ENCODE data around the gene VPS37D.
A peak's percentile ranks its signal among the peaks of the same experiment; 100 is the strongest.
"Not testable (repeated sequence)": the region's sequence is repeated elsewhere in the genome, so short reads cannot be mapped to it uniquely, and the experiment has no call there.

VPS37D gene

GRCh38 chr7:73676062-73676461 lies 8.4 kb downstream of the VPS37D start:
- H2AK5ac ChIP-seq (ENCODE audit: low read length, severe bottlenecking); DNase-seq; H3K18ac ChIP-seq (ENCODE audit: low read depth in 1 of 2, low read length in 2 of 2); H2BK120ac ChIP-seq (ENCODE audit: low read depth, low read length); H2BK5ac ChIP-seq (ENCODE audit: low read depth, low read length, poor library complexity, severe bottlenecking); H3K4me1 ChIP-seq (ENCODE audit: control insufficient read depth, insufficient read depth, low read depth, low read length); H2BK15ac ChIP-seq (ENCODE audit: low read depth, poor library complexity, severe bottlenecking); H4K8ac ChIP-seq (ENCODE audit: low read length); H3K27me3 ChIP-seq (ENCODE audit: control insufficient read depth in 1 of 2, insufficient read depth in 1 of 2, low read length in 2 of 2); H3K9ac ChIP-seq (ENCODE audit: low read length); H3K9me3 ChIP-seq (ENCODE audit: control insufficient read depth, low read length); H2AFZ ChIP-seq (ENCODE audit: low read depth, low read length); H3K4me2 ChIP-seq (ENCODE audit: low read length, poor library complexity, severe bottlenecking); H3K27ac ChIP-seq (ENCODE audit: low read length, poor library complexity, severe bottlenecking); H3K14ac ChIP-seq (ENCODE audit: low read length in 2 of 2); H3K23ac ChIP-seq (ENCODE audit: low read length in 2 of 2); H3K4ac ChIP-seq (ENCODE audit: low read depth in 1 of 2, low read length in 2 of 2); H3K4me3 ChIP-seq (ENCODE audit: insufficient read depth in 1 of 2, low read depth in 1 of 2, low read length in 2 of 2); H4K91ac ChIP-seq (ENCODE audit: low read length); H2BK12ac ChIP-seq (ENCODE audit: low read length in 2 of 2): not testable (repeated sequence)
- 79% methylated on average over 9 of the region's 9 CpGs for WGBS
- H3K79me1 ChIP-seq (replicated peaks; ENCODE audit: low read length, poor library complexity, severe bottlenecking), result peaks cover 21% of the 10 kb centered on the region
- peaks cover 22 to 32% of the 10 kb centered on the region in 2 experiments for H3K36me3 ChIP-seq (ENCODE audit: control insufficient read depth in 1 of 2, insufficient read depth in 2 of 2, low read depth in 1 of 2, low read length in 2 of 2)

- no peak overlapping the region for H3K27ac ChIP-seq (ENCODE audit: low read length, poor library complexity, severe bottlenecking)
- H2BK12ac ChIP-seq (ENCODE audit: low read length in 2 of 2), result no peak overlapping the region
- H3K4me3 ChIP-seq (ENCODE audit: insufficient read depth in 1 of 2, low read depth in 1 of 2, low read length in 2 of 2), result no peak overlapping the region
- H3K4me2 ChIP-seq (ENCODE audit: low read length, poor library complexity, severe bottlenecking), result no peak overlapping the region
- H3K4ac ChIP-seq (ENCODE audit: low read depth in 1 of 2, low read length in 2 of 2), result no peak overlapping the region
- no peak overlapping the region for H2BK15ac ChIP-seq (ENCODE audit: low read depth, poor library complexity, severe bottlenecking)
- H3K36me3 ChIP-seq (ENCODE audit: control insufficient read depth in 1 of 2, insufficient read depth in 2 of 2, low read depth in 1 of 2, low read length in 2 of 2), result peaks cover 19 to 26% of the 10 kb centered on the region in 2 experiments
- H3K9me3 ChIP-seq (ENCODE audit: control insufficient read depth, low read length), result no peaks in the 10 kb centered on the region
- H3K23ac ChIP-seq (ENCODE audit: low read length in 2 of 2), result no peak overlapping the region
- H2AFZ ChIP-seq (ENCODE audit: low read depth, low read length), result no peak overlapping the region
- H3K18ac ChIP-seq (ENCODE audit: low read depth in 1 of 2, low read length in 2 of 2), result no peak overlapping the region
- 97% methylated on average over 6 of the region's 6 CpGs for WGBS
- no peak overlapping the region for H2BK5ac ChIP-seq (ENCODE audit: low read depth, low read length, poor library complexity, severe bottlenecking)
- no peak overlapping the region for H3K9ac ChIP-seq (ENCODE audit: low read length)
- no peak overlapping the region for H4K8ac ChIP-seq (ENCODE audit: low read length)
- H2BK120ac ChIP-seq (ENCODE audit: low read depth, low read length), result no peak overlapping the region
- no peak for DNase-seq
- peaks cover 34% of the 10 kb centered on the region for H3K79me1 ChIP-seq (replicated peaks; ENCODE audit: low read length, poor library complexity, severe bottlenecking)
- H4K91ac ChIP-seq (ENCODE audit: low read length), result no peak overlapping the region
- H3K14ac ChIP-seq (ENCODE audit: low read length in 2 of 2), result no peak overlapping the region
- peaks cover 19% of the 10 kb centered on the region for H3K4me1 ChIP-seq (ENCODE audit: control insufficient read depth, insufficient read depth, low read depth, low read length)
- H2AK5ac ChIP-seq (ENCODE audit: low read length, severe bottlenecking), result no peak overlapping the region
- H3K27me3 ChIP-seq (ENCODE audit: control insufficient read depth in 1 of 2, insufficient read depth in 1 of 2, low read length in 2 of 2), result no peaks in the 10 kb centered on the region
Observed at GRCh38 chr7:73678862-73679261, 11.2 kb downstream of the VPS37D start.

DNA sequence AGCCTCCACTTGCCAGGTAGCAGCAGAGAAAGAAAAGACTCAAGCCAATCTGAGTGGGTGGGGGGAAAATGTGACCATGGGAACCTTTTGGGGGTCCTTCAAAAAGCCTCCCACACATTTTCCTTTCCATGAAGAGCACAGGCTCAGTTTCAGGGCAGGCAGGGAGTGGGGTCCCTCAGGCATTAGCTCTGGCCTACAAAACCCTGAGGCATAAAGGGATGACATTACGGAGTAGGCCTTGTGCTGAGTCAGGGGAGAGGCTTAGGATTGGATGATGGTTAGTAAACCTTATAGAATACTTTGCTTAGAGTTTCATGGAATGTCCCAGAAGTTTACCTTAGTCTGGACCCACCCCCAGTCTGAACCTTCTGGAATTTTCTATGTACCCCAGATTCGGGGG lies 12.1 kb downstream of the VPS37D start:
- no peak overlapping the region for H2BK15ac ChIP-seq (ENCODE audit: low read depth, poor library complexity, severe bottlenecking)
- H2AFZ ChIP-seq (ENCODE audit: low read depth, low read length), result no peak overlapping the region
- no peaks in the 10 kb centered on the region for H3K27me3 ChIP-seq (ENCODE audit: control insufficient read depth in 1 of 2, insufficient read depth in 1 of 2, low read length in 2 of 2)
- H3K79me1 ChIP-seq (replicated peaks; ENCODE audit: low read length, poor library complexity, severe bottlenecking), result peaks cover 35% of the 10 kb centered on the region
- no peak overlapping the region for H2AK5ac ChIP-seq (ENCODE audit: low read length, severe bottlenecking)
- no peak overlapping the region for H3K27ac ChIP-seq (ENCODE audit: low read length, poor library complexity, severe bottlenecking)
- H3K9me3 ChIP-seq (ENCODE audit: control insufficient read depth, low read length), result no peaks in the 10 kb centered on the region
- H4K8ac ChIP-seq (ENCODE audit: low read length), result no peak overlapping the region
- no peak overlapping the region for H3K4me2 ChIP-seq (ENCODE audit: low read length, poor library complexity, severe bottlenecking)
- H3K4me3 ChIP-seq (ENCODE audit: insufficient read depth in 1 of 2, low read depth in 1 of 2, low read length in 2 of 2), result no peak overlapping the region
- peaks cover 26% of the 10 kb centered on the region for H3K4me1 ChIP-seq (ENCODE audit: control insufficient read depth, insufficient read depth, low read depth, low read length)
- no peak overlapping the region for H2BK12ac ChIP-seq (ENCODE audit: low read length in 2 of 2)
- H4K91ac ChIP-seq (ENCODE audit: low read length), result no peak overlapping the region
- no peak overlapping the region for H2BK5ac ChIP-seq (ENCODE audit: low read depth, low read length, poor library complexity, severe bottlenecking)
- peaks cover 19 to 26% of the 10 kb centered on the region in 2 experiments for H3K36me3 ChIP-seq (ENCODE audit: control insufficient read depth in 1 of 2, insufficient read depth in 2 of 2, low read depth in 1 of 2, low read length in 2 of 2)
- peak overlapping the region; percentile 33 for H3K9ac ChIP-seq (ENCODE audit: low read length)
- no peak overlapping the region for H3K4ac ChIP-seq (ENCODE audit: low read depth in 1 of 2, low read length in 2 of 2)
- DNase-seq, result no peak
- no peak overlapping the region for H3K18ac ChIP-seq (ENCODE audit: low read depth in 1 of 2, low read length in 2 of 2)
- H3K23ac ChIP-seq (ENCODE audit: low read length in 2 of 2), result no peak overlapping the region
- no peak overlapping the region for H2BK120ac ChIP-seq (ENCODE audit: low read depth, low read length)
- WGBS, result 100% methylated on average over 2 of the region's 2 CpGs
- H3K14ac ChIP-seq (ENCODE audit: low read length in 2 of 2), result no peak overlapping the region

- Histone ChIP-seq H3K4me2 (ENCODE audit: low read length, poor library complexity, severe bottlenecking) (no peak overlapping the region), H3K4me1 (ENCODE audit: control insufficient read depth, insufficient read depth, low read depth, low read length) (peaks cover 32% of the 10 kb centered on the region), H3K4me3 (ENCODE audit: insufficient read depth in 1 of 2, low read depth in 1 of 2, low read length in 2 of 2) (no peak overlapping the region), H4K91ac (ENCODE audit: low read length) (no peak overlapping the region), H3K27me3 (ENCODE audit: control insufficient read depth in 1 of 2, insufficient read depth in 1 of 2, low read length in 2 of 2) (no peaks in the 10 kb centered on the region), H3K27ac (ENCODE audit: low read length, poor library complexity, severe bottlenecking) (no peak overlapping the region), H2BK5ac (ENCODE audit: low read depth, low read length, poor library complexity, severe bottlenecking) (no peak overlapping the region), H2BK15ac (ENCODE audit: low read depth, poor library complexity, severe bottlenecking) (no peak overlapping the region), H3K9ac (ENCODE audit: low read length) (peak overlapping the region; percentile 33), H2AK5ac (ENCODE audit: low read length, severe bottlenecking) (no peak overlapping the region), H4K8ac (ENCODE audit: low read length) (no peak overlapping the region), H3K79me1 (replicated peaks; ENCODE audit: low read length, poor library complexity, severe bottlenecking) (peaks cover 40% of the 10 kb centered on the region), H3K9me3 (ENCODE audit: control insufficient read depth, low read length) (no peaks in the 10 kb centered on the region), H3K36me3 (ENCODE audit: control insufficient read depth in 1 of 2, insufficient read depth in 2 of 2, low read depth in 1 of 2, low read length in 2 of 2) (peaks cover 22 to 26% of the 10 kb centered on the region in 2 experiments), H3K18ac (ENCODE audit: low read depth in 1 of 2, low read length in 2 of 2) (no peak overlapping the region), H2BK12ac (ENCODE audit: low read length in 2 of 2) (no peak overlapping the region), H2BK120ac (ENCODE audit: low read depth, low read length) (no peak overlapping the region), H3K4ac (ENCODE audit: low read depth in 1 of 2, low read length in 2 of 2) (no peak overlapping the region), H3K23ac (ENCODE audit: low read length in 2 of 2) (no peak overlapping the region), H2AFZ (ENCODE audit: low read depth, low read length) (no peak overlapping the region), H3K14ac (ENCODE audit: low read length in 2 of 2) (no peak overlapping the region)
- 95% methylated on average over 7 of the region's 7 CpGs for WGBS
- DNase-seq, result no peak
Observed at GRCh38 chr7:73680501-73680900, 12.9 kb downstream of the VPS37D start.
